Astrocyte (in vitro differentiated cells and primary cell): ENCODE data around the gene DDAH1.

Source experiments
- EZH2 ChIP-seq: IDR thresholded peaks from 2 replicates; pipeline ENCODE4 v1.6.1; 2012; ENCODE audit warnings: mild to moderate bottlenecking, low read length, inconsistent platforms; ENCODE audit not compliant: insufficient read depth
- TF ChIP-seq, protein P1 (sequence below): IDR thresholded peaks from 2 replicates; pipeline ENCODE4 v1.5.1; 2011; ENCODE audit warnings: low read depth, mild to moderate bottlenecking, inconsistent platforms, low read length, moderate library complexity; ENCODE audit not compliant: insufficient read depth

DNA sequence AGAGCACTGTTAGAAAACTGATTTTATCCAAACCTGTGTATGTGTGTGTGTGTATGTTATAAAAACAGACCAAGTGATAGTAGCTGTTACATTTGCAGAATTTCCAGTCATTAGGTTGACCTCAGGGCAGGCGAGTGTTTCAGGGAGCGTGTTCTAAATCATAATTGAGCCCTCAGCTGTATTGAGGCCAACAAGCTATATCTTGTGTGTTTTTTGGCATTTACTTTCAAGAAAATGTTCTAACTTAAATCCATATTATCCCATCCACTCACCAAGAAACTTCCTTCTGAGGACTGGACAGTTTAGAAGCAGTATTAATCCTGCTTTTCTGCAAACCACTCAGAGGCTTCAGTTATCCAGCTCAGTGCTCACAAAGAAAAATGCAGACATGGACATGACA, 12.0 kb downstream of the DDAH1 start:
- TF ChIP-seq, protein P1, sequence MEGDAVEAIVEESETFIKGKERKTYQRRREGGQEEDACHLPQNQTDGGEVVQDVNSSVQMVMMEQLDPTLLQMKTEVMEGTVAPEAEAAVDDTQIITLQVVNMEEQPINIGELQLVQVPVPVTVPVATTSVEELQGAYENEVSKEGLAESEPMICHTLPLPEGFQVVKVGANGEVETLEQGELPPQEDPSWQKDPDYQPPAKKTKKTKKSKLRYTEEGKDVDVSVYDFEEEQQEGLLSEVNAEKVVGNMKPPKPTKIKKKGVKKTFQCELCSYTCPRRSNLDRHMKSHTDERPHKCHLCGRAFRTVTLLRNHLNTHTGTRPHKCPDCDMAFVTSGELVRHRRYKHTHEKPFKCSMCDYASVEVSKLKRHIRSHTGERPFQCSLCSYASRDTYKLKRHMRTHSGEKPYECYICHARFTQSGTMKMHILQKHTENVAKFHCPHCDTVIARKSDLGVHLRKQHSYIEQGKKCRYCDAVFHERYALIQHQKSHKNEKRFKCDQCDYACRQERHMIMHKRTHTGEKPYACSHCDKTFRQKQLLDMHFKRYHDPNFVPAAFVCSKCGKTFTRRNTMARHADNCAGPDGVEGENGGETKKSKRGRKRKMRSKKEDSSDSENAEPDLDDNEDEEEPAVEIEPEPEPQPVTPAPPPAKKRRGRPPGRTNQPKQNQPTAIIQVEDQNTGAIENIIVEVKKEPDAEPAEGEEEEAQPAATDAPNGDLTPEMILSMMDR, result no peak
- no peak for TF ChIP-seq EZH2
